Measurements from ENCODE around the gene PRPSAP2. TPM values are rescaled to one million over a fixed set of nuclear protein-coding genes. Genes with fewer than 3 reads are reported as not detected.
"Not testable (repeated sequence)": the region's sequence is repeated elsewhere in the genome, so short reads cannot be mapped to it uniquely, and the experiment has no call there.

The PRPSAP2 gene
- polyA plus RNA-seq, 10 donors = 18.8 to 32.3 (median 25.4) TPM

DNA sequence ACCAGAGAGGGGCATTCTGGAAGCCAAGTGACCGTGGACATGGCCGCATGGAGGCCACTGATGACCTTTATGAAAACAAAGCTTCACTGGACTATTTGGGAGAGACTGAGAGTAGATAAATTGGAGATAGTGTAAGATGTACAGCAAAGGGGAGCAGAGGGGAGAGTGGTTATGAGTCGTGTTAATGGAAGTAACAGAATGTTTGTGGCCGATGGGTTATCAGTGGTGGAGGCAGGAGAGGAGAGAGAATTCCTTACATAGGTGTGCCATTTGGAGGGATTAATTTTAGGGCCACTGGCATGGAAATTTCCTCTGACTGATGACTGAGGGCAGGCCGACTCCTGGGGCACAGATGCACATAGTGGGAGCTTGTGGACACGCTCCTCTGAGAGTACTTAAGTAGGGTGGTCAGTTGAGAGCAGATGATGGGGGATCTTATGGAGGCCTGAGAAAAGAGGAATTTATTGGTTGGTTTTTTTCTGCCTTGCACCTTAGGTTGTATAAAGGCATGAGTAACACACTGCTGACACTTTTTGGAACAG, 19.2 kb downstream of the PRPSAP2 start:
- peak in 1 of 3 donors; percentile 19 for DNase-seq

DNA sequence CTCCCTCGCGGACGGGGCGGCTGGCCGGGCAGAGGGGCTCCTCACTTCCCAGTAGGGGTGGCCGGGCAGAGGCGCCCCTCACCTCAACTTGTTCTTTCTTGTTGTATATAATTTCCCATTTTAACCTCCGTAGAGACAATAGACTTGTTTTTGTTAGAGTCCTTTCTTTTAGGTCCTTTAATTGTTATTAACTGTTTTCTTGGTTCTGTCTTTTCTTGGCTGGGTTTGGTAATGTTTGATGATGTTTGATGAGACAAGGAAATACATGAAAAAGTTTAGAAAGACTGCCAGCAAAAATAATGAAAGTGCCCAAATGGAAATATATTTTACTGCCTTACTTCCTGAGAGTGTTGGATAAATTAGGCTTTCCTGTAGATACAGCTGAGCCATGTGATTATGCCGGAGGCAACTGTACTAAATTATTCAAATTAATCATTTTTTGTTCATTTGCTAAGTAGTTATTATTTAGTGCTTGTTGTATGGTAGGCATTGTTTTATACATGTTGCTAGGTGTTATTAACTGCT, 30.9 kb downstream of the PRPSAP2 start:
- DNase-seq = no peak

DNA sequence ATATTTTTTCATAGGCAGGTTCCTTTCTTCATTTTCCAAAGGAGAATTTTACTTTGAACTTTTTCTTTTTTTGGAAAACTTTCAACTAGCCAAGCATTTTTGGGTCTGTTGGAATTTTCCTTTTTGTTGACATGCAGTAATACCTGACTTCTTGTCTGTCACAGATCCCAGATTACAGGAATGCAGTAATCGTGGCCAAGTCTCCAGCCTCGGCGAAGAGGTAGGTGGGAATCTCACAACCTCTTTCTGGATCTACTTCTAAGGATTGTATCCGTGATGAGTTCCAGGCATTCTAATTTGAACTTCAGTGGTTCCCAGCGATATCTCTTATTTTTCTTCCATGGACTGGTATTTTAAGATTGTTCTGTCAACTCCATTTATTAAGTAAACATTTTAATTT, 31.7 kb downstream of the PRPSAP2 start:
- DNase-seq = peak in 2 of 3 donors; percentile 19 to 22

DNA sequence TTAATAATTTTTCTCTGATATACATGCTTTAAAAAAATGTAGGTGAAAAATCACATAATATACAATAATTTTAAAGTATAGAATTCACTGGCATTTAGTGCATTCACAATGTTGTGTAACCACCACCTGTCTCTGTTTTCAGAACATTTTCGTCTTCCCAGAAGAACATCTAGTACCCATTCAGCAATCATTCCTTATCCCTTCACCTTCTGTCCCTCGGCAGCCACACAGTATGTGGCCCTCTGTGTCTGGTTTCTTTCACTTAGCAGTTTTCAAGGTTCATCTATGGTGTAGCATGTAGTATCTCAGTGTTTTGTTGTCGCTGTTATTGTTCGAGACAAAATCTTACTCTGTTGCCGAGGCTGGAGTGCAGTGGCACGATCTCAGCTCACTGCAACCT, 33.6 kb downstream of the PRPSAP2 start:
- no peak for DNase-seq

DNA sequence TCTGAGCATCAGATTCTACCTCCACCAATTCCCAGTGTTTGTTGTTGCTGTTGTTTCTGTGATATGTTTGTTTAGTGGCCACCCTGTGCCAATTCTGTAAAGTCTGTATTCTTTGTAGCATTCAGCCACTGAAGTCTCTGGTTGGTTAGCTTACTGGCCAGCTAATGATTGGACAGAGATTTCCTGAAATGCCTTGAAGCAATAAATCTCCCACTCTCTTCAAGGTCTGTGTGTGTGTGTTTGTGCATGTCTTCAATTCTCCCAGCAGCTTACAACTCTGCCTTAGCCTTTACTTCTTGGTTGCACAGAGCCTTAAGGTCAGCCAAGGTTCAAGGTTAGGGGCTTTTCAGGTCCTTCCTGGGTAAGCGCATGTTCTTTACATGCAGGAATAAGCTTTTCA, 38.2 kb downstream of the PRPSAP2 start:
- no peak for DNase-seq

DNA sequence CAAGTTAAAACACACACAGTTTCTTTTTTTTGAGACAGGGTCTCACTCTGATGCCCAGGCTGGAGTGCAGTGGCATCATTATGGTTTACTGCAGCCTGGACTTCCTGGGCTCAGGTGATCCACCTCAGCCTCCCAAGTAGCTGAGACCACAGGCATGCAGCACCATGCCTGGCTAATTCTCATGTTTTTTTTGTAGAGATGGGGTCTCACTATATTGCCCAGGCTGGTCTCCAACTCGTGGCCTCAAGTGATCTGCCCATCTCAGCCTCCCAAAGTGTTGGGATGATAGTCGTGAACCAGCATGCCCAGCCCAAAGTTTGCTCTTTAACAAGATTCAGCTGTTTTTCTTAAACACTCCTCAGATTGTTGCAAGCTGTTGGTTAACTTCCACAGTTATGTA, 39.0 kb downstream of the PRPSAP2 start:
- DNase-seq = no peak

DNA sequence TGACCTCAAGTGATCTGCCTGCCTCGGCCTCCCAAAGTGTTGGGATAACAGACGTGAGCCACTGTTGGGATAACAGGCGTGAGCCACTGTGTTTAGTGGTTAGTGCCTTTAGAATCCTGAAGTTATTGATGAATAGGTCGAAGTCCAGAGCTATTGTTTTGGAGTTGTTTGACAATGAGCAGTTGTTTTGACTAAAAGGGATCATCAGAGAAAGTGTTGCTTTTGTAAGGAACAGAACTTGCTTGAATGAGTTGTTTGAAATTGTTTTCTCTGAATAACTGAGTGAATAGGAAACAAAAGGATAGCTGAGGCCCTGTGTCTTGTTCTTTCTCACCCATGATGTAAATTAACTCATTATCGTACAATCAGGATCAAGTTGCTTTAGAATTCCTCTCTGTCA, 46.6 kb downstream of the PRPSAP2 start:
- DNase-seq = no peak

DNA sequence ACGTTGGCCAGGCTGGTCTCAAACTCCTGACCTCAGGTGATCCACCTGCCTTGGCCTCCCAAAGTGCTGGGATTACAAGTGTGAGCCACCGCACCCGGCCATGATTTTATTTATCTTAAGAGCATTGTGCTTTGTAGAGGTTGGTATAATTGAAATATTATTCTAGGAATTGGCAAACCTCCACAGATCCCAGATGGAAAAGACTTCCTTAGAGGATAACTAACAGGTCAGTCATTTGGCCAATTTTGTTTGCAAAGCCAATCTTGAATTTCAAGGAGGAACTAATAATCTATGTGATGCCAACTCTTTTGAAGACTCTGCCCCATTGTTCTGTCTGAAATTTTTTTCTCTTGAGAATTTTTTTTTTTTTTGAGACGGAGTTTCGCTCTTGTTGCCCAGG, 47.3 kb downstream of the PRPSAP2 start:
- DNase-seq = no peak

DNA sequence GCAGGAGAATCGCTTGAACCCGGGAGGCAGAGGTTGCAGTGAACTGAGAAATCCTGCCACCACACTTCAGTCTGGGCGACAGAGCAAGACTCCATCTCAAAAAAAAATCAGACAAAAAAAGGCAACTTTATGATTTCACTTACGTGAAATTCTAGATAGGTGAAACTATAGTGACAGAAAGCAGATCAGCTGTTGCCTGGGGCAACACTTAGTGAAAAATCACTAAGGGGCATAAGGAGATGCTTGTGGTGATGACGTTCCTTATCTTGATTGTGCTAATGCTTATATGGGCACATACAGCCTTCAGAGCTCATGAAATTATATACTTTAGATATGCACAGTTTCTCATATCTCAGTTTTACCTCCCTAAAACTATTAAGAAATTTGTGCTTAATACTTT, 52.4 kb downstream of the PRPSAP2 start:
- DNase-seq = no peak

DNA sequence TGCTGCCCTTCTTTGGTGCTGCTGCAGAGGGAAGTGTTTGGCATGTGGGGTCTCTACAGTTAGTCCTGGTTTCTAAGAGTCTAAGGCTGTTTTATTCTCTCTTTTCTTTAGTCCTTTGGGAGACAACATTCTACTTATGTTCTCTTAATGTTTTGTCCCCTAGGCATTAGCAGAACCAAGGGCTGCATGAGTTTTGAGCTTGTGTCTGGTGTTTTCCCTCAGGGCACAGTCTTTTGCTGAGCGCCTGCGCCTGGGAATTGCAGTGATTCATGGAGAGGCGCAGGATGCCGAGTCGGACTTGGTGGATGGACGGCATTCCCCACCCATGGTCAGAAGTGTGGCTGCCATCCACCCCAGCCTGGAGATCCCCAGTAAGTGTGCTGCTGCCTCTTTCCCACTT, 53.0 kb downstream of the PRPSAP2 start:
- no peak for DNase-seq

DNA sequence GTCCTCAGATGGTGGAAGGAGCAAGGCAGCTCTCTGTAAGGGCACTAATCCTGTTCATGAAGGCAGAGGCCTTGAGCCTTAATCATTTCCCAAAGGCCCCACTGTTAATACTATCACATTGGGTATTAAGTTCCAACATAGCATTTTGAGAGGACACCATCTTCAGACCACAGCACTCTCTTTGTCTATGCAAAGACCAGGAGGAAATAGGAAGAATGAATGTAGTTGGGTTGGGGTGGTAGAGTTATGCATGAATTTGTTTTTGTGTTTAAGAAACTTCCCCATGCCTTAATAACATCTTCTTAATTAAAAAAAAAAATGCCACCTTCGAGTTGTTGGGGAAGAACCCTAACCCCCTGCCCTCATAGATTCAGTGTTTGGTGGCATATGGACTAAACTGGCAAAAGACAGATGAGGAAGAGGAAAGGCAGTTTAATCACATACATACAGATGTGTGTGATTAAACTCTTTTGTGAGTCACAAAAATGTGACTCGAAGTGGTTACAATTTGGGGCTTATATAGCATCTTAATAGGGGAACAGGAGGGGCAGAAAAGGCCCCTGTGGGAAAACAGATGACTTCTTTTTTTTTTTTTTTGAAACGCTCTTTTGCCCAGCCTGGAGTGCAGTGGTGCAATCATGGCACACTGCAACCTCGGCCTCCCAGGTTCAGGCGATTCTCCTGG, 59.0 kb downstream of the PRPSAP2 start:
- DNase-seq = peak in 1 of 3 donors; percentile 4

DNA sequence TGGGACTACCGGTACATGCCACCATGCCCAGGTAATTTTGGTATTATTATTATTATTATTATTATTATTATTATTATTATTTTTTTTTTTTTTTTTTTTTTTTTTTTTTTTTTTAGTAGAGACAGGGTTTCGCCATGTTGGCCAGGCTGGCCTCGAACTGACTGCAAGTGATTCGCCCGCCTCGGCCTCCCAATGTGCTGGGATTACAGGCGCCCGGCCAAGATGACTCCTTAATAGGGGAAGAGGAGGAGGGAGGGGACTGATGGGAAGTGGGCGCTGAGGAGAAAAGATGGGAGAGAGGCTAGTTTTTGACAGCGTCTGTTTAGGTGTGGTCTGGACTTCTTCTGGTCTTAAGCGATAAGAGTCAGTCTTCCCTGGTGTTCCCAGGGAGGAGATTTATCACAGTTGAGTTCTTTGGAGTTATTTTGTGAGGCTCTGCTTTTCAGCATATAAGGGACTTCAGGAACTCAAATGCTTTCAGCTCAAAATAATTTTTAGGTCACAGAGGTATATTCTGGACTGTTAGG, 59.6 kb downstream of the PRPSAP2 start:
- no peak for DNase-seq

DNA sequence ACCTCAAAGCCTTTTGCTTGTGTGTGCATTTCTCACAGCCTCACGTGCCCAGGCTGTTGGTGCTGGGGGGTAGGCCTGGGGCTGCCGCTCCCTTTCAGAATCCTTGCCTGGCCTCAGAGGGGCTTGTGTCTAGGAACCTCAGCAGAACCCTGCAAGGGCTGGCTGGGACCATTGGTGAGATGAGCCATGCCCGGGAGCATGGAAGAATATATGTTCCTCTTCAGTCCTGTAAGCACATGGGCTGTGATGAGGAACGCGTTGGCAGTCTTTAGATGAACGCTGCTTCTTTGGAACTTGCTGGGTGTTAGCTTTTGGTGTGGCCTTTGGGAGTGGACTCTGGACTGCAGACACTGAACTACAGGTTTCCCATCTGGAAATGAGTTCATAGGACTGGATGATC, 62.0 kb downstream of the PRPSAP2 start:
- no peak for DNase-seq

DNA sequence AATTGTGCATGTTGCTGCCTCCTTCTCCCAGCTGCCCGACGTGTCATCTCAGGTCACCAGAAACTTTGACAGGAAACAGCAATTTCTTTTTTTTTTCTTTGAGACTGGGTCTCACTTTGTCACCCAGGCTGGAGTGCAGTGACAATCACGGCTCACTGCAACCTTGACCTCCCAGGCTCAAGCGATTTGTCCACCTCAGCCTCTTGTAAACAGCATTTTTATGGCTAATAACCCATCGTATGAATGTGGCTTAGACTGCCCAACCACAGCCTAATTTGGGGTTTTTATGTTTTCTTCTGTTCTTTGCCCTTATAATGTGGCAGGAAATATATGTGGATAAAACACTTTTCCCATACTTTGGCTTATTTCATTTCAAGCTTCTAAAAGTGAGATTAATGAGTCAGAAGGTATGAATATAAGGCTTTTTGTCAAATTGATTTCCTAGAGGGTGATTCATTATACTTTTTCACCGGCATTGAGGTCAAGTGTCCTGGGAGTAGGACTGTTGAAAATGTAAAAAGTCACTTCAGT, 63.0 kb downstream of the PRPSAP2 start:
- DNase-seq = no peak

DNA sequence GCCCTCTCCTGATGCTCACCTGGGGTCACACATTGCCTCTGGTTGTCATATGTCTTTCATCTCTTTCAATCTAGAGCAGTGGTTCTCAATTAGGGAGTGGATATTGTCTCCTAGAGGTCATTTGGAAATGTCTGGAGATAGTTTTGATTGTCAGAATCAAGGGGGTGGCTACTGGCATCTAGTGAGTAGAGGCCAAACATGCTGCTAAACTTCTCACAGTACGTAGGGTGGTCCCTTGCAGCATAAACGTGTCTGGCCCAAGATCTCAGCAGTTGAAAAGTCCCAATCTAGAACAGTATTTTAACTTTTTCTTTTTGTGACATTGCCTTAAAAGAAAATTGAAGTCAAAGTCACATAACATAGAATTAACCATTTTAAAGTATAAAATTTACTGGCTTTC, 63.6 kb downstream of the PRPSAP2 start:
- no peak for DNase-seq

DNA sequence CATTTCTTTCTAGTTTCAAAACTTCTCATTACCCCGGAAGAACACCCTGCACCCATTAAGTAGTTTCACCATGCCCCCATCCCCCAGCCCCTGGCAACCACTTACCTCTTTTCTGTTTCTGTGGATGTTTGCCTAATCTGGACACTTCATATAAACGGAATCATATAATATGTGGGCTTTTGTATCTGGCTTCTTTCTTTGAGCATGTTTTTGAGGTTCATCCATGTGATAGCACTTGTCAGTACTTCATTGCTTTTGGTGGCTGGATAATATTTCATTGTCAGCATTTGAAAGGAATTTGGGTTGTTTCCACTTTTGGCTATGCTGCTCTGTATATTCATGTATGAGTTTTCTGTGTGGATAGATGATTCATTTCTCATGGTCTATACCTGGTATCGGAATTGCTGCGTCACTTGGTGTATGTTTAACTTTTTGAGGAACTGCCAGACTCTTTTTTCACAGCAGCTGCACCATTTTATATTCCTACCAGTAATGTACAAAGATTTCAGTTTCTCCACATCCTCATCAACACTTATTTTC, 64.1 kb downstream of the PRPSAP2 start:
- peak in 1 of 3 donors; percentile 12 for DNase-seq

DNA sequence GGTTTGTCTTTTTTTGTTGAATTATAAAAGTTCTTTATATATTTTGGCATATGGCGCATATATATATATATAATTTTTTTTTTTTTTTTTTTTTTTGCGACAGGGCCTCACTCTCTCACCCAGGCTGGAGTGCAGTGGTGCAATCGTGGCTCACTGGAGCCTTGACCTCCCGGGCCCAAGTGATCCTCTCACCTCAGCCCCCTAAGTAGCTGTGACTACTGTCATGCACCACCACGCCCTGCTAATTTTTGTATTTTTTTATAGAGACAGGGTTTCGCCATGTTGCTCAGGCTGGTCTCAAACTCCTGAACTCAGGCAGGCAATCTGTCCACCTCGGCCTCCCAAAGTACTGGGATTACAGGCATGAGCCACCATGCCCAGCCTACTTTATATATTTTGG, 64.7 kb downstream of the PRPSAP2 start:
- not testable (repeated sequence) for DNase-seq

DNA sequence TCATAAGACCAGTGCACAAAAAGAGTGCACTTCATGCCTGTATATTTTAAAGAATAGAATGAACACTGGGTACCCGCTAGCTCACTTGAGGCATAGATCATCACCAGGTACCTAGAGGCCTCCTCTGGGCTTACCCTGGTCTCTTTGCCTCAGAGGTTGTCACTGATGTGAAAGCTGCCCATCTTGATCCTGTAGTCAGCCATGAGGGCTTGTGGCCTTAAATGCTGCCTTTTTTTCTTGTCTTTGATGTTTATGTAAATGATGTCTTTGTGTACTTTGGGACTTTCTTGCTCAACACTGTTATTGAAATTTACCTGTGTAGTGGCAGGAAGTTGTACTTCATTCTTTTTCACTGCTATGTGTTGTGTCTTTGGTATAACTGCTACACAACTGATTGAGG, 67.3 kb downstream of the PRPSAP2 start:
- no peak for DNase-seq

DNA sequence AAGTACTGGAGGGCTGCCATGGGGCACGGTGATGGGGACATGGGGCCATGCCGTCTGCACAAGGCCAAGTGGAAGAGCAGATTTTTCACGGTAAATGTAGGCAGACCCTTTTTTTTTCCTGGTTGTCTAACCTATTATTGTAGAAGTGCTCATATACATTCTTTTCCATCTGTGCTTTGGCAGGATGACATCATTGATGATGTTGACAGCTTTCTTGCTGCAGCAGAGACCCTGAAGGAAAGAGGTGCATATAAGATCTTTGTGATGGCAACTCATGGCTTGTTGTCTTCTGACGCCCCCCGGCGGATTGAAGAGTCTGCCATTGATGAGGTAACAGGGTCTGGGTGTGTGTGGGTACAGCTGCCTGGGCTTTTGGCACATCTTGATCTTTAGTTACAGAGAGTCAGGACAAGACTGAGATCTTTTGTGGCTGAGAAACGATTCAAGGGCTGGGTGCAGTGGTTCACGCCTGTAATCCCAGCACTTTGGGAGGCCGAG, 70.7 kb downstream of the PRPSAP2 start:
- DNase-seq = no peak

DNA sequence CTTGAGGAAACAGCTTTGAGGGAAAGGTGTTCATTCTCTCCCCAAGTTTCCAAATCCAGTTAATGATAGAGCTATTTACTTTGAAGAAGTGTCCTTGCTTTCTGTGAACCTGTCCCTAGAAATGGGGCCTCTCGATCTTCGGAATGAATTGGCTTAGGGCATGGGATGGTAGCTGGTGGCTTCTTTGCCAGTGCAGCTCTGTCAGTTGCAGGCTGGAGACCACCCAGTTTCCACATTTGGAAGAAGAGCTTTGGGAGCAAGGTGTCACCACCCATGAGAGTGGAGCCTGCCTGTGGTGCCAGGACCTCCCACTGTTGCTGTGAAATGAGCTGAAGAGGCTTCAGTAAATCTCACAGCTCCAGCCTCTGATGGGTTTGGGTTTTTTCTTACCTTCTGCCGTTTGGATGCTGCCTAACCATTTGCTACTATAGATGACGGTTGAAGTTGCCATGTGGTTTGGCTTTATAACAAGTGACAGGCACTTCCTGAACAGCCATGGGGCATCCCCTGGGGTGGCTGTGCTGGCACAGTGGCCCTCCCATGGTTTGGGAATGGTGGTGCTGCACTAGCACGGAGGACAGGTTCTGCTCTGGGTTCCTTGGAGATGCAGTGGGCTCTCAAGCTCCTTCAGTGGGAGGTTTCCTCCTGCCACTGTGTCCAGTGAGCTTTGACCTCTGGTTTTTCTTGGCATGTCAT, 74.6 kb downstream of the PRPSAP2 start:
- no peak for DNase-seq

DNA sequence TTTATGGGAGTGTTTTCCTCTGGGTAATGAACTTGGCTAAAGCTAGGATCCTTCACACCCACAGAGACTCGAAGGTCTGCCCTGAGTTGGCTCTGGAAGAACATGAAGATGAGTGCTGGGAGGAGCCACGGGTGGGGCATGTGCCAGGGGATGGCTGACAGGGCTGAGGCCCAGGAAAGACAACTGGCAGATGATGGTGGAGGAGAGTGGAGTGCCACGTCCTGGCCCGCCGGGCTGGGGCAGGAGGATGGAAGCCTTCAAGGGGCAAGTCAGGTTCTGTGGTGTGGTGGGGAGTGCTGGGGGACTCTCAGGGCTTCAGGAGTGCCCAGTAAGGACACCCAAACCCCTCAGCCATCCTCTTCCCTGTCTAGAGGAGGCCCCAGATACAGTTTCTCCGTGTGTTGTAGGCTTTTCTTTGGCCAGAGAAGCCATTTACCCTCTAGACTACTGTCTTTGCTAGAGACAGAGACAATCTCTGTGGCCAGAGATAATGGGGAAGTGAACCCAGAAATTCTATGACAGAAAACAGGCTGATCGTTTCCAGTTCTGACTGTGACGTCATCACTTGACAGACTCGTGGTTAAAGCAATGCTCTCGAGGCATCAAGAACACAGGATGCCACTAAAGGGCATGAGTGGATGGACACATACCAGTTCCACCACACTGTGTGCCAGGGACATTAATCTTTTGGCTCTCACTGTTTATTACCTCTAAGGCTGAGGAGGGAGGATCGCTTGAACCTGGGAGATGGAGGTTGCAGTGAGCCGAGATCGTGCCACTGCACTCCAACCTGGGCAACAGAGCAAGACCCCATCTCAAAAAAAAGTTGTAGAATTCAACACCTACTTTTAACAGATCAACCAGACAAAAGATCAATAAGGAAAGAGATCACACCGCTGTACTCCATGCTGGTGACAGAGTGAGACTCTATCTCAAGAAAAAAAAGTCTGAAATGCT, 75.4 kb downstream of the PRPSAP2 start:
- DNase-seq = no peak

Measured in muscle of back (tissue), 11 donors.